ENCODE results near the gene P3H3.

P3H3 gene

GRCh38 chr12:6826734-6827436, 1.3 kb upstream of the P3H3 start:
- no peak for DNase-seq

GRCh38 chr12:6827437-6827911, 733 bp upstream of the P3H3 start:
- DNase-seq = peak; percentile 87 to 95 (median 89)

DNA sequence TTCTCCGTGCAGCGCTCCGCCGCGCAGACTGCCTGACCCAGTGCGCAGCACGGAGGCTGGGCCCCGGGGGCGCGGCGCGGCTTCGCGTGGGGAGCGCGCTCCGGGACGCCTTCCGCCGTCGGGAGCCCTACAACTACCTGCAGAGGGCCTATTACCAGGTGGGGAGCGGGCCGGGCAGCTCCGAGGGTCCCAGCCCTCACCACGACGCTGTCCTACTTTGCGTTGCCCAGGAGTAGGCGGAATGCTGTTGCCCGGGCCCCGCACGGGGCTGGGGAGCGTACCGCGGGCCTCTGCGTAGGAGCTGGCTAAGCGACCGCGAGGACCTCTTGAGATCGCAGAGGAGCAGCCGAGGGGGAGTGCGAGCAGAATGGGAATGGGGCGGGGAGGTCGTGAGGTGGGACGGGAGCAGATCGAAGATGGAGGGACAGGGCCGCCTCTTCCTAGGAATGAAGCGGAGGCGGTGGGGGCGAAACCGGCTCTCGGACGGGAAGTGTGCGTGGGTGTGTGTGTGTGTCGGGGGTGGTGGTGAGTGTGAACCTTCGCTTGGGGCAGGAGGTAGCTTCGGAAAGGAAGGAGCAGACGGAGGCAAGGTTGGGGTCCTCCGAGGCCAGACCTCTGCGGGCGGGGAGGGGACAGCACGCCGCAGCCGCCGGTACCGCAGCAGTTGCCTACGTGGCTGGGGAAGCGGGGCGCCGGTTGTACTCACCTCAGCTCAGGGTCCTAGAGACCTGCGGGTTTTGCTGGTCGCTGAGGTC, 751 bp downstream of the P3H3 start:
- peak; percentile 25 to 77 (median 70) for DNase-seq

- peak in 1 of 3 experiments; percentile 70 for DNase-seq
Observed at GRCh38 chr12:6829536-6830220, 1.5 kb downstream of the P3H3 start.

DNA sequence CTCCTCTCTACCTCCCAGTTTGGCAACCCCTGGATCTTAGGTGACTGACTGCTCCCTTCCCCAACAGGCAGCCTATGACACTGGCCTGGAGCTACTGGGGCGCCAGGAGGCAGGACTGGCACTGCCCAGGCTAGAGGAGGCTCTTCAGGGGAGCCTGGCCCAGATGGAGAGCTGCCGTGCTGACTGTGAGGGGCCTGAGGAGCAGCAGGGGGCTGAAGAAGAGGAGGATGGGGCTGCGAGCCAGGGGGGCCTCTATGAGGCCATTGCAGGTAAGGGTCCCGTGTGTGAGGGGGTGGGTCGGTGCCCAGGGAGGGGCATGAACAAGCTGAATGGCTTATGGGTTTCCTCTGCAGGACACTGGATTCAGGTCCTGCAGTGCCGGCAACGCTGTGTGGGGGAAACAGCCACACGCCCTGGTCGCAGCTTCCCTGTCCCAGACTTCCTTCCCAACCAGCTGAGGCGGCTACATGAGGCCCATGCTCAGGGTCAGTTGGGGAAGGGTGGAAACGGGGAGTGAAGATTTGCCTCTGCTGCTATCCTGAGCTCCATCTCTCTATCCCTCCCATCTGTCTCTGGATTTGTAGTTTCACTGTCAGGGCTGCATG, 2.2 kb downstream of the P3H3 start:
- DNase-seq = no peak

- DNase-seq = no peak
Observed at GRCh38 chr12:6830999-6831398, 2.8 kb downstream of the P3H3 start.

- DNase-seq = no peak
Observed at GRCh38 chr12:6831450-6831995, 3.3 kb downstream of the P3H3 start.

DNA sequence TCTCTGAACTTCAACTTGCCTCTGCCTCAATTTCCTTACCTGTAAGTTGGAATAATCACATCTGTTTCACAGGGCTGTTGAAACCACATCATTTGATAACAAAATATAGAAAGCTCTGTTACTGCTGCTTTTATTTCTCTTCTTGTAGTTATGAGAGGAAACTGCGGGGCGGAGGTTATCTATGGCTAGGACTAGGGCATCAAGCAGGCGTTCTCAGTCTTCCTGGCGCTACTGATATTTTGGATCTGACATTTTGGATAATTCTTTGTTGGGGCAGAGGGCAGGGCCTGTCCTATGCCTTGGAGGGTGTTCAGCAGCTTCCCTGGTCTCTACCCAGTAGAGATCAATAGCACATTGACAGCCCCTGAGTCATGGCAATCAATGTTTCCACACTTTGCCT, 3.9 kb downstream of the P3H3 start:
- DNase-seq = no peak

DNA sequence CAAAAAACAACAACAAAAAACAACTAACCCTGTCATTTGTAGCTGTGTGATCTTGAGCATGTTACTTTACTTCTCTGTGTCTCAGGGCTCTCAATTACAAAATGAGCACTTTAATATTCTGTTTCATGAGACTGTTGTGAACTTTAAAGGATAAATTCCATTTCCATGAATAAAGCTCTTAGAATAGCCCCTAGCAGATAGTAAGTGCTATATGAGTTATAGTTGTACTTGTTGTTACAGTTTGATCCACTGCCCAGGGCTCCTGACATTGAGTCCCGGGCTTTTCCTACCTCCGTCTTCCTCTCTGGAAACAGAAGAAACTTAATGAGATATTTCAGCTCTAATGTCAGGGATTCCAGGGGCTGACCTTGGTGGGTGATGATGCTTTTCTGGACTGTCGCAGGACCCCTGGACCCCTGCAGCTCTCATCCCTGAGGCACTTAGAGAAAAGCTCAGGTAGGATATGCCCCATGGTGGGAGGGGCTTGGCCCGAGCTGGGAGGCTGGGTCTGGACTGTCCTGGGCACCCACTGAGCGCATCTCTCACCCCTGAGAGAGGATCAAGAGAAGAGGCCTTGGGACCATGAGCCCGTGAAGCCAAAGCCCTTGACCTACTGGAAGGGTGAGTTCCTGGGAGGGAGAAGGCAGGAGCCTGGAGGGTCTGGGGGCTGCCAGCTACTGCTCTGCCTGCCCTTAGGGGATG, 5.1 kb downstream of the P3H3 start:
- no peak for DNase-seq

DNA sequence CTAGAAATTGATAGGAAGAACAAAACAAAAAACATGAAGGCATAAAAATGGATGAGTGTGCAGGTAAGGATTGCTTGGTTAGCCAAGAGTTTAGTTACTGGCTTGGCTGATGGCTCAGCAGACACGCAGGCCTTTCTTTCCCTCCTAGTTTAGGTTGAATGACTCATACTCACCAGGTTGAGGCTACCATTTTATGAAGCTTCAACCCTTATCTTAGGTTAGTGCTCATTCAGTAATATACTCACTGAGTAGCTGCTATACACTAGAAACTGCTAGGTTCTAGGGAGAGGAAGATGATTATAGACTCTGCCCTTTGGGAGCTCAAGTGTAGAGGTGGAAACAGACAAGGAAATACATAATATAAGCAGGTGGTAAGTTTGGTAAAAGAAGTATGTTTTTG, 6.0 kb downstream of the P3H3 start:
- DNase-seq = no peak

DNA sequence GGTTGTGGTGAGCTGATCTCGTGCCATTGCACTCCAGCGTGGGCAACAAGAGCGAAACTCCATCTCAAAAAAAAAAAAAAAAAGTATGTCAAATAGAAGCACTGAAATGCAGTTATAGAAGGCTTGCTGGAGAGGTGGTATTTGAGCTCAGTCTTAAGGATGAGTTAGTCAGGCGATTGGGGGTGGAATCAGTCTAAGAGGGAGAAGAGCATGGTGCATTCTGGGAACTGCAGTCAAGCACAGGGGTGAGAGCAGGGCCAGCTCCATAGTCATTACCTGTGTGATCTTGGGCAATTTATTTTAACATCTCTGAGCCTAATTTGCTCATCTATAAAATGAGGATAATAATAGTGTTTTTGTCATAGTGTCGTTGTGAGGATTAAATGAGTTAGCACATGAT, 6.7 kb downstream of the P3H3 start:
- DNase-seq = no peak

DNA sequence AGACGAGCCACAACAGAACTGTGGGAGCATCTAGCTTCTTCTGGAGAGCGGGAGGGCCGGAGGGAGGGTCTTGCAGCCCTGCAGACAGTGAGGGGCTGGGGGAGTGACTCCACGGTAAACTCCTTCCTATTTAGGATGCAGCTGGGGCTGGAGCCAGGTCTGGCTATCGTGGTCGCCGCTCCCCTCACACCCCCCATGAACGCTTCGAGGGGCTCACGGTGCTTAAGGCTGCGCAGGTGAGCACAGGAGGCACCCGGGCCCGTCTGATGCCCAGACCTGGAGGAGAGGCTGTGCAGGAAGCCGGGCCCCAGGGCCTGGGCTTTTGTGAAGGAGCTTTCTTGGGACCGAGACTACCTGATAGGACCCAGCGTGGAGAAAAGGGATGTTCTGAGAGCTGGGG, 8.6 kb downstream of the P3H3 start:
- no peak for DNase-seq

- DNase-seq = no peak
Observed at GRCh38 chr12:6837370-6838060, 9.3 kb downstream of the P3H3 start.

- DNase-seq = no peak
Observed at GRCh38 chr12:6838854-6839253, 10.6 kb downstream of the P3H3 start.

- DNase-seq = peak; percentile 75 to 88 (median 85)
Observed at GRCh38 chr12:6839482-6840201, 11.4 kb downstream of the P3H3 start.

DNA sequence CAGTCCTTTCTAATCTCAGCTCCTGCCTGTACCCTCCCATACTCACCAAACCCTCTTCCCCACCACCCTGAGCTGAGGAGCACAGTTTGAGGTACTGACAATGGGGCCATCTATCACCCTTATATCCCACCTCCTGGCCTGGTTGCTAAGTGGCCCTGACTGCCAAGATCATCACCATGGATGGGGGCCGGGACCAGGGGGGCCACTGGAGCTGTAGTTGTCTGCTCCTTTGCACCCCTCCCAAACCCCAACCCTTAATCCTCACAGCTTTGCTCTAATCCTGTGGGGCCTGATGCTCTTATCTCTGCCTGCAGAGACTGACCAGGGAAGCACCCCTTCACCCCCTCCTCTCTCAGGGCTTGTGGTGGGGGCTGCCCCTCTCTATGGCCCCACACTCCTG, 12.1 kb downstream of the P3H3 start:
- no peak for DNase-seq

DNA sequence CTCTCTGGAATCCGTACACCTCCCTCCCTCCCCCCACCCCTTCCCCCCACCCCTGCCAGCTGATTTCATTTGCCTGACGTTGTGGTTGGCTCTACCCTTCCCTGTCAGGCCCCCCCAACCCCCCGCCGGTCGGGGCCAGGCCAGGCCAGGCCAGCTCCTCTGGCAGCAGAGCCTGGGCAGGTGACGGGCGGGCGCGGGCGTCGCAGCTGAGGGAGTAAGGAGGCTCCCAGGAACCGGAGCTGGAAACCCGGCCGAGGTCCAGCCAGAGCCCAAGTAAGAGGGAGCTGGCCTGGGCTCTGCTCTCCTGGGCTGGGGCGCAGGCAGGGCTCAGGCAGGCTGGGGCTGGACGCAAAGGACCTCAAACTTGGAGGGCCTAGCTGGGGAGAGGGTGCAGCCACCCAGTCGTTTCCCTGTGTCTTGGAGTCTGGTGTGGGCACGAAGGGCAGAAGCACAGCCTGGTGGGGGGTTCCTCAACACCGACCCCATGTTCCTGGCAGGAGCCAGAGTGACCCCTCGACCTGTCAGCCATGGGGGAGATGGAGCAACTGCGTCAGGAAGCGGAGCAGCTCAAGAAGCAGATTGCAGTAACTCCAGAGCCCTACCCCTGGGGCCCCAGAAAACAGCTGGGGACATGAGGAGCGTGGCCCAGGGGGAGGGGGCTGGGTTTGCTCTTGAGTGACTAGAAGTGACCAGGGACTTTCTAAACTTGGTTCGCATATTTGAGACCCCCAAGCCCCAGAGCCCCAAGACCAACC, 12.7 kb downstream of the P3H3 start, which contains the start of gene GNB3:
GNB3 (plus strand) TSS at position 165 of the 755 bp plus-strand sequence; CDS start at position 528, 363 bp downstream.
- DNase-seq = peak in 1 of 3 experiments; percentile 9

DNA sequence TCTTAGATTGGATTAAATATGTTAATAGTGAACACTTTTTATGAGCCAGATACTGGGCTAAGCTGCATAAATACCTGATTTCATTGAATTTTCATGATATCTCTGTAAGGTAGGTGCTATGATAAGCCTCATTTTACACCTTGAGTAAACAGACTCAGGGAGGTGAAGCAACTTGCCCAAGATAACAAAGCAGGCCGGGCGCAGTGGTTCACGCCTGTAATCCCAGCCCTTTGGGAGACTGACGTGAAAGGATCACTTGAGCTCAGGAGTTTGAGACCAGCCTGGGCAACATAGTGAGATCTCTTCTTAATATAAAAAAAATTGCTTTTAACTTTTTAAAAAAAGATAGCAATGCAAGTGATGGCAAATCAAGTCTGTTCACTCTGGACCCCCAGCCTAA, 13.9 kb downstream of the P3H3 start:
- DNase-seq = no peak

DNA sequence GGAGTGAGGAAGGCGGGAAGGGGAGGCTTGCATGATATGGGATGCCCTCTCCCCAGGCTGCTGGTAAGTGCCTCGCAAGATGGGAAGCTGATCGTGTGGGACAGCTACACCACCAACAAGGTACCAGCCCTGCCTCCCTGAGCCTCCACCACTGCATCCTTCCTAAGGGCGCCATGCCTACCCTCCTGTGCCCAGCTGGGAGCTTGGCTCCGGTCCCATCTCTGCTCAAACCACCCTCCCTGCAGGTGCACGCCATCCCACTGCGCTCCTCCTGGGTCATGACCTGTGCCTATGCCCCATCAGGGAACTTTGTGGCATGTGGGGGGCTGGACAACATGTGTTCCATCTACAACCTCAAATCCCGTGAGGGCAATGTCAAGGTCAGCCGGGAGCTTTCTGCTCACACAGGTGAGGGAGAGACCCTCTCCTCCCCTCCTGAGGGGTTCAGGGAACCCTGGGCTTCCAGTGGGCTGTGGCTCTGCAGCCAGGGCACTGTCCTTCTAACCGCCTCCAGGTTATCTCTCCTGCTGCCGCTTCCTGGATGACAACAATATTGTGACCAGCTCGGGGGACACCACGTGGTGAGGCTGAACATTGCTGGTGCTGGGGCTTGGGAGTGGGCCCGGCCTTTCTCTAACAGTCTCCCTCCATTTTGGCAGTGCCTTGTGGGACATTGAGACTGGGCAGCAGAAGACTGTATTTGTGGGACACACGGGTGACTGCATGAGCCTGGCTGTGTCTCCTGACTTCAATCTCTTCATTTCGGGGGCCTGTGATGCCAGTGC, 15.1 kb downstream of the P3H3 start:
- DNase-seq = no peak

All from NCI-H1417 (cell line).